Measurements from ENCODE around the gene SCD5.

DNA sequence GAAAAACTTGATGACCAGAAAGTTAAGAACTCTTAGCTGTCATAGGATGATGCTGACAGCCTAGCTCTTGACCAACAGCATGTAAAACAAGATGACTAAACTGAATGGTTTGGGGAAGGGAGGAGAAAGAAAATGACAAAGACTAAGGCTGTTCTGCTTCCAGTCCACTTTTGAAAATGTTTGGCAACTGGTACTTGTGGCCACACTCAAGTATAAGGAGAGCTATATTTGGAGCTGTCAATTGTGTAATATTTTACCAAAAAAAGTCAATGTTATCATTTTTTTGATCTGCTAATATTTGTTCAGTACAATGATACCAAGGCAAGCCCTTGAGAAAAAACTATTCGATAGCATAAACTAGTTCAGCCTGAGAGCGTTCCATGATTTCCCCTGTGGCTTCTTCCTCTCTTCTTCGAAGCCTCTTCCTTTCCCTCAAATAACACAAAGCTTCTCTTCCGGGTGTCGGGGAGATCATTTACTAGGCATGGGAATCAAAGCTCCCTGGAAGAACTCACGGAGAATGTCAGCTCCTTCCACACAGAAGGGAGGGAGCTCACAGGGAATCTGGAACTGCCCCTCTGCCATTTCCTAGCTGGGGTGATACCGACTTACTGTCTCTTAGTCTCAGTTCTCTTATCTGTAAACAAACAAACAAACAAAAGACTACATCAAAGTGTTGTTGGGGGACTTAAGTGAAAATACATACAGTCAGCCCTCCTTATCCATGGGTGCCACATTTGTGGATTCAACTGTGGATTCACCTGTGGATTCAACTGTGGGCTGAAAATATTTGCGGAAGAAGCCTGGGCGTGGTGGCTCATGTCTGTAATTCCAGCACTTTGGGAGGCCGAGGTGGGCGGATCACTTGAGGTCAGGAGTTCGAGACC is 82.6 kb downstream of the SCD5 start:
- TF ChIP-seq CTCF (conservative IDR thresholded peaks at IDR 0.05 in 1 of 2, IDR thresholded peaks at IDR 0.05 in 1 of 2; ENCODE audit: extremely low read depth in 1 of 2, insufficient read depth in 1 of 2, low read depth in 1 of 2, low read length in 2 of 2) (no peak), EZH2 (IDR thresholded peaks at IDR 0.05; ENCODE audit: borderline replicate concordance, low read length) (no peak)
